ENCODE measurements around the gene ODAD2.

The ODAD2 gene

GRCh38 chr10:27801171-27801785 is 197.6 kb downstream of the ODAD2 start:
- H3K4me3 ChIP-seq (replicated peaks; ENCODE audit: insufficient read depth, low read length), result no peak overlapping the region
- peaks cover 2% of the 10 kb centered on the region for H3K27me3 ChIP-seq (ENCODE audit: insufficient read depth, poor library complexity, severe bottlenecking)
- no peak for DNase-seq (ENCODE audit: low read depth in 1 of 2, low spot score in 1 of 2)
- no peak overlapping the region for H3K27ac ChIP-seq (replicated peaks)
- TF ChIP-seq POLR2AphosphoS5 (IDR thresholded peaks at IDR 0.05; ENCODE audit: low read depth), result no peak
- TF ChIP-seq SPI1 (IDR thresholded peaks at IDR 0.05; ENCODE audit: borderline replicate concordance, low read depth), result no peak
- no peak for TF ChIP-seq GABPA (IDR thresholded peaks at IDR 0.05; ENCODE audit: low read depth)
- no peak for TF ChIP-seq REST (IDR thresholded peaks at IDR 0.05; ENCODE audit: insufficient replicate concordance, low read depth)
- no peak for TF ChIP-seq CTCF (IDR thresholded peaks at IDR 0.05; ENCODE audit: insufficient read depth, low read length)

- H3K27ac ChIP-seq (replicated peaks), result no peak overlapping the region
- no peak for TF ChIP-seq GABPA (IDR thresholded peaks at IDR 0.05; ENCODE audit: low read depth)
- TF ChIP-seq CTCF (IDR thresholded peaks at IDR 0.05; ENCODE audit: insufficient read depth, low read length), result no peak
- TF ChIP-seq POLR2AphosphoS5 (IDR thresholded peaks at IDR 0.05; ENCODE audit: low read depth), result no peak
- TF ChIP-seq SPI1 (IDR thresholded peaks at IDR 0.05; ENCODE audit: borderline replicate concordance, low read depth), result no peak
- no peak for TF ChIP-seq REST (IDR thresholded peaks at IDR 0.05; ENCODE audit: insufficient replicate concordance, low read depth)
These were observed 199.8 kb downstream of the ODAD2 start for GRCh38 chr10:27799046-27799445.

GRCh38 chr10:27794157-27794556 is 204.7 kb downstream of the ODAD2 start:
- Histone ChIP-seq H3K4me3 (replicated peaks; ENCODE audit: insufficient read depth, low read length) (no peak overlapping the region), H3K27me3 (ENCODE audit: insufficient read depth, poor library complexity, severe bottlenecking) (peaks cover under 1% of the 10 kb centered on the region), H3K27ac (replicated peaks) (no peak overlapping the region)
- DNase-seq (ENCODE audit: low read depth in 1 of 2, low spot score in 1 of 2), result peak in 1 of 2 experiments; percentile 1
- TF ChIP-seq GABPA (IDR thresholded peaks at IDR 0.05; ENCODE audit: low read depth) (no peak), POLR2AphosphoS5 (IDR thresholded peaks at IDR 0.05; ENCODE audit: low read depth) (no peak), CTCF (IDR thresholded peaks at IDR 0.05; ENCODE audit: insufficient read depth, low read length) (no peak), REST (IDR thresholded peaks at IDR 0.05; ENCODE audit: insufficient replicate concordance, low read depth) (no peak), SPI1 (IDR thresholded peaks at IDR 0.05; ENCODE audit: borderline replicate concordance, low read depth) (no peak)

More at GRCh38 chr10:27799046-27799445, 199.8 kb downstream of the ODAD2 start:
- Histone ChIP-seq H3K27me3 (ENCODE audit: insufficient read depth, poor library complexity, severe bottlenecking) (peaks cover 2% of the 10 kb centered on the region), H3K4me3 (replicated peaks; ENCODE audit: insufficient read depth, low read length) (no peak overlapping the region)
- no peak for DNase-seq (ENCODE audit: low read depth in 1 of 2, low spot score in 1 of 2)
